ENCODE measurements around the gene AVP.
"Not testable (repeated sequence)": the region's sequence is repeated elsewhere in the genome, so short reads cannot be mapped to it uniquely, and the experiment has no call there.

AVP gene

DNA sequence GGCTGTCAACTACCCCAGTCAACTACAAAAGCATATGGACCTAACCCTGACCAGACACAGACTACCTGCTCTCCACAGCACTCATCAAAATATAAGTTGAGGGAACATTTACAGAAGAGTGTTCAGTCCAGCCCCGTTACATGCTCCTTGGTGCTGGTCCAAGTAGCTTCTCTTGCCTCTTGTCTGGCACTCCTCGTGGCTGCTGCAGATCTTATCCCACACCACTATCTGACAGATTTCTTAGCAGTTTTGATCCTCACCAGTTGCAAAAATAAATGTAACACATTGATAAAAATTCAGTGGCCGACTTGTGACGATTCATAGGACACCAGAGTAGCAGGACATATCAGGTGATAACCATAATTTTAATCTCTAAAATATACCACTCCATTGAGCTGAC is 44.6 kb upstream of the AVP start:
- H3K4me1 ChIP-seq (ENCODE audit: low read depth, poor library complexity, severe bottlenecking) = no peaks in the 10 kb centered on the region
- H3K36me3 ChIP-seq (ENCODE audit: insufficient read depth) = no peaks in the 10 kb centered on the region
- H3K79me2 ChIP-seq (ENCODE audit: insufficient read depth, low read depth) = no peaks in the 10 kb centered on the region
- H3K9ac ChIP-seq = no peak overlapping the region
- H3K4me3 ChIP-seq (IDR thresholded peaks at IDR 0.05; ENCODE audit: insufficient read depth, low read depth, low read length) = no peak overlapping the region
- no peak overlapping the region for H3K27ac ChIP-seq
- TF ChIP-seq CTCF (conservative IDR thresholded peaks at IDR 0.05; ENCODE audit: low read depth, low read length) = no peak
- no peak overlapping the region for H3K4me2 ChIP-seq
- H4K20me1 ChIP-seq (ENCODE audit: insufficient read depth) = no peaks in the 10 kb centered on the region
- no peaks in the 10 kb centered on the region for H3K27me3 ChIP-seq (ENCODE audit: insufficient read depth, low read depth)
- no peak overlapping the region for H2AFZ ChIP-seq (ENCODE audit: low read depth)

GRCh38 chr20:3128275-3128984 is 43.9 kb upstream of the AVP start:
- TF ChIP-seq CTCF (conservative IDR thresholded peaks at IDR 0.05; ENCODE audit: low read depth, low read length) = no peak
- no peak overlapping the region for H3K27ac ChIP-seq
- peaks cover 2% of the 10 kb centered on the region for H3K4me1 ChIP-seq (ENCODE audit: low read depth, poor library complexity, severe bottlenecking)
- H3K4me2 ChIP-seq = no peak overlapping the region
- no peaks in the 10 kb centered on the region for H3K27me3 ChIP-seq (ENCODE audit: insufficient read depth, low read depth)
- no peak overlapping the region for H2AFZ ChIP-seq (ENCODE audit: low read depth)
- no peak overlapping the region for H3K9ac ChIP-seq
- no peaks in the 10 kb centered on the region for H4K20me1 ChIP-seq (ENCODE audit: insufficient read depth)
- H3K79me2 ChIP-seq (ENCODE audit: insufficient read depth, low read depth) = no peaks in the 10 kb centered on the region
- no peaks in the 10 kb centered on the region for H3K36me3 ChIP-seq (ENCODE audit: insufficient read depth)
- no peak overlapping the region for H3K4me3 ChIP-seq (IDR thresholded peaks at IDR 0.05; ENCODE audit: insufficient read depth, low read depth, low read length)

DNA sequence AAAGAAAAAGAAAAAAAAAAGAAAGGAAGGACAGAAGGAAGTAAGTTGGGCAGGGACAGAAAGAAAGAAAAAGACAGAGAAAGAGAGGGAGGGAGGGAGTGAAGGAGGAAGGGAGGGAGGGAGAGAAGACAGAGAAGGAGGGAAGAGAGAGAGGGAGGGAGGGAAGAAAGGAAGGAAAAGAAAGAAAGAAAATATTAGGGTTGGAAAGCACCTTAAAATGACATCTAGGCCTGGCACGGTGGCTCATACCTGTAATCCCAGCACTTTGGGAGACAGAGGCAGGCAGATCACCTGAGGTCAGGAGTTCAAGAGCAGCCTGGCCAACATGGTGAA is 42.0 kb upstream of the AVP start:
- no peaks in the 10 kb centered on the region for H3K27me3 ChIP-seq (ENCODE audit: insufficient read depth, low read depth)
- no peaks in the 10 kb centered on the region for H3K79me2 ChIP-seq (ENCODE audit: insufficient read depth, low read depth)
- no peak overlapping the region for H3K9ac ChIP-seq
- H4K20me1 ChIP-seq (ENCODE audit: insufficient read depth) = no peaks in the 10 kb centered on the region
- H3K36me3 ChIP-seq (ENCODE audit: insufficient read depth) = no peaks in the 10 kb centered on the region
- no peak for TF ChIP-seq CTCF (conservative IDR thresholded peaks at IDR 0.05; ENCODE audit: low read depth, low read length)
- H3K27ac ChIP-seq = no peak overlapping the region
- H3K4me1 ChIP-seq (ENCODE audit: low read depth, poor library complexity, severe bottlenecking) = peaks cover 8% of the 10 kb centered on the region
- H3K4me2 ChIP-seq = no peak overlapping the region
- no peak overlapping the region for H3K4me3 ChIP-seq (IDR thresholded peaks at IDR 0.05; ENCODE audit: insufficient read depth, low read depth, low read length)
- no peak overlapping the region for H2AFZ ChIP-seq (ENCODE audit: low read depth)

GRCh38 chr20:3125776-3126526 is 41.4 kb upstream of the AVP start:
- H3K4me2 ChIP-seq; H4K20me1 ChIP-seq (ENCODE audit: insufficient read depth); H2AFZ ChIP-seq (ENCODE audit: low read depth); H3K79me2 ChIP-seq (ENCODE audit: insufficient read depth, low read depth); H3K27ac ChIP-seq; H3K9ac ChIP-seq; H3K4me1 ChIP-seq (ENCODE audit: low read depth, poor library complexity, severe bottlenecking); H3K36me3 ChIP-seq (ENCODE audit: insufficient read depth); H3K4me3 ChIP-seq (IDR thresholded peaks at IDR 0.05; ENCODE audit: insufficient read depth, low read depth, low read length); H3K27me3 ChIP-seq (ENCODE audit: insufficient read depth, low read depth): not testable (repeated sequence)

- not testable (repeated sequence) for H3K4me2 ChIP-seq; H3K27me3 ChIP-seq (ENCODE audit: insufficient read depth, low read depth); H3K27ac ChIP-seq; H3K9ac ChIP-seq; H3K4me1 ChIP-seq (ENCODE audit: low read depth, poor library complexity, severe bottlenecking); H3K36me3 ChIP-seq (ENCODE audit: insufficient read depth); H2AFZ ChIP-seq (ENCODE audit: low read depth); H3K4me3 ChIP-seq (IDR thresholded peaks at IDR 0.05; ENCODE audit: insufficient read depth, low read depth, low read length); H4K20me1 ChIP-seq (ENCODE audit: insufficient read depth); H3K79me2 ChIP-seq (ENCODE audit: insufficient read depth, low read depth)
Measured at GRCh38 chr20:3124773-3125560, 40.4 kb upstream of the AVP start.

GRCh38 chr20:3124163-3124562 is 39.6 kb upstream of the AVP start:
- not testable (repeated sequence) for H2AFZ ChIP-seq (ENCODE audit: low read depth); H4K20me1 ChIP-seq (ENCODE audit: insufficient read depth); H3K4me1 ChIP-seq (ENCODE audit: low read depth, poor library complexity, severe bottlenecking); H3K4me3 ChIP-seq (IDR thresholded peaks at IDR 0.05; ENCODE audit: insufficient read depth, low read depth, low read length); H3K27ac ChIP-seq; H3K4me2 ChIP-seq; H3K27me3 ChIP-seq (ENCODE audit: insufficient read depth, low read depth); H3K79me2 ChIP-seq (ENCODE audit: insufficient read depth, low read depth); H3K9ac ChIP-seq; H3K36me3 ChIP-seq (ENCODE audit: insufficient read depth)
